PC-9 (cell line): ENCODE measurements around the gene MACROD2.

Experiments
- CTCF ChIP-seq: fragments of 200-600 bp; sonication (generic); conservative IDR thresholded peaks from 2 replicates; pipeline ENCODE4 v1.6.1; 2017; ENCODE audit warnings: mixed run types, antibody characterized with exemption, mild to moderate bottlenecking, moderate library complexity
- EZH2 ChIP-seq: fragments of 200-600 bp; sonication (generic); IDR thresholded peaks from 2 replicates; pipeline ENCODE4 v1.8.0; 2017; ENCODE audit warnings: antibody characterized with exemption, low read depth

- TF ChIP-seq CTCF (no peak), EZH2 (no peak)
Measured at GRCh38 chr20:14890713-14891112, 895.4 kb downstream of the MACROD2 start.
